Endothelial cell of umbilical vein (primary cell): ENCODE measurements around the gene PARP6. TPM values are rescaled to one million over a fixed set of nuclear protein-coding genes. Genes with fewer than 3 reads are reported as not detected.

Source experiments
- BruUV-seq: library from RNA; stranded (reverse); fragments of 400-500 nt; replicated peaks from 2 replicates; lab custom pipeline; 2021; lab: Mats Ljungman, UMichigan
- CTCF ChIA-PET: fragments of 300-600, 350-600 bp; sonication (Branson Sonifier 250); formaldehyde crosslinking; loops from one replicate; lab custom pipeline; 2021; ENCODE audit warnings: antibody characterized with exemption, inconsistent platforms; lab: Charles Lee
- POLR2A ChIA-PET: fragments of 300-600, 350-600 bp; sonication (Branson Sonifier 250); formaldehyde crosslinking; loops from one replicate; lab custom pipeline; 2021; ENCODE audit warnings: antibody characterized with exemption, inconsistent platforms; lab: Charles Lee
- DNase-seq: peaks from one replicate; pipeline ENCODE4 v3.0.0-alpha.2; 2011; ENCODE audit warnings: low read depth, low spot score
- FAIRE-seq: peaks from 2 replicates; lab custom pipeline; 2011; peaks lifted over from hg19 to GRCh38; lab: Jason Lieb, UNC
- H2AFZ ChIP-seq: 2 replicates; pipeline ENCODE4 v1.6.0; 2012; ENCODE audit warnings: low read depth, low read length, control low read depth, inconsistent platforms
- H3K27ac ChIP-seq: 2 replicates; pipeline ENCODE4 v1.5.1; 2011; ENCODE audit warnings: low read depth, mild to moderate bottlenecking, control low read depth, low read length, moderate library complexity; ENCODE audit not compliant: insufficient read depth
- H3K27me3 ChIP-seq, 2 experiments: 2 replicates each; pipeline versions ENCODE4 v1.6.0 to v1.6.1; 2011; ENCODE audit warnings: low read length in 2 of 2, mixed read lengths in 1 of 2; ENCODE audit not compliant: control insufficient read depth in 2 of 2, insufficient read depth in 2 of 2
- H3K36me3 ChIP-seq, 2 experiments: 2 replicates in 1 of 2; 3 replicates in 1 of 2; pipeline ENCODE4 v1.5.1; 2011; ENCODE audit warnings: low read length in 2 of 2, mild to moderate bottlenecking in 1 of 2, moderate library complexity in 1 of 2; ENCODE audit not compliant: control insufficient read depth in 2 of 2, insufficient read depth in 2 of 2; ENCODE audit errors: extremely low read depth in 1 of 2
- H3K4me1 ChIP-seq: 3 replicates; pipeline ENCODE4 v1.5.1; 2011; ENCODE audit warnings: mild to moderate bottlenecking, low read length; ENCODE audit not compliant: control insufficient read depth, insufficient read depth; ENCODE audit errors: extremely low read depth
- H3K4me2 ChIP-seq: 2 replicates; pipeline ENCODE4 v1.6.1; 2011; ENCODE audit warnings: low read length, control low read depth, mixed read lengths; ENCODE audit not compliant: insufficient read depth
- H3K4me3 ChIP-seq, 3 experiments: fragments of 200-600 bp in 1 of 3; sonication (generic), shearing (Covaris generic) in 1 of 3; replicated peaks in 1 of 3; 2 replicates each; pipeline ENCODE4 v1.5.1; 2011 to 2016; ENCODE audit warnings: control low read depth in 3 of 3, low read length in 3 of 3, mild to moderate bottlenecking in 2 of 3, inconsistent platforms in 1 of 3, low read depth in 1 of 3, moderate library complexity in 1 of 3; ENCODE audit not compliant: insufficient read depth in 1 of 3
- H3K79me2 ChIP-seq: 2 replicates; pipeline ENCODE4 v1.6.0; 2012; ENCODE audit warnings: low read length, inconsistent platforms; ENCODE audit not compliant: control insufficient read depth, insufficient read depth
- H3K9ac ChIP-seq: replicated peaks from 2 replicates; pipeline ENCODE3; 2011; ENCODE audit warnings: low read length, control low read depth; ENCODE audit not compliant: insufficient read depth; ENCODE audit errors: extremely low read depth
- H3K9me1 ChIP-seq: replicated peaks from 3 replicates; pipeline ENCODE4 v1.6.0; 2011; ENCODE audit warnings: mild to moderate bottlenecking, low read length; ENCODE audit not compliant: control insufficient read depth, insufficient read depth; ENCODE audit errors: extremely low read depth
- H3K9me3 ChIP-seq: replicated peaks from 2 replicates; pipeline ENCODE4 v1.5.1; 2012; ENCODE audit warnings: low read length, inconsistent platforms; ENCODE audit not compliant: control insufficient read depth, insufficient read depth
- H4K20me1 ChIP-seq: replicated peaks from 2 replicates; pipeline ENCODE3; 2011; ENCODE audit warnings: mild to moderate bottlenecking, low read length; ENCODE audit not compliant: control insufficient read depth, insufficient read depth; ENCODE audit errors: extremely low read depth
- CTCF ChIP-seq, 2 donors: IDR thresholded peaks; 1 replicate in 1 of 2; 2 replicates in 1 of 2; pipeline ENCODE4 v1.5.1; 2011; ENCODE audit warnings: low read length in 2 of 2, mild to moderate bottlenecking in 2 of 2, moderate library complexity in 2 of 2, control low read depth in 1 of 2, inconsistent platforms in 1 of 2, low read depth in 1 of 2; ENCODE audit not compliant: insufficient read depth in 1 of 2; ENCODE audit errors: extremely low read depth in 1 of 2
- EZH2 ChIP-seq: IDR thresholded peaks from 2 replicates; pipeline ENCODE4 v1.6.1; 2012; ENCODE audit warnings: borderline replicate concordance, low read depth, mild to moderate bottlenecking, moderate library complexity, low read length, inconsistent platforms; ENCODE audit not compliant: severe bottlenecking
- FOS ChIP-seq: IDR thresholded peaks from 2 replicates; pipeline ENCODE4 v1.6.1; 2011; ENCODE audit warnings: mild to moderate bottlenecking, low read length, moderate library complexity, borderline replicate concordance; ENCODE audit not compliant: insufficient read depth
- GATA2 ChIP-seq: IDR thresholded peaks from 2 replicates; pipeline ENCODE4 v1.7.0; 2011; ENCODE audit warnings: low read depth, mild to moderate bottlenecking, moderate library complexity, mixed read lengths, low read length; ENCODE audit not compliant: insufficient read length, insufficient read depth
- JUN ChIP-seq: IDR thresholded peaks from 2 replicates; pipeline ENCODE4 v1.6.1; 2011; ENCODE audit warnings: borderline replicate concordance, low read depth; ENCODE audit not compliant: insufficient read length, insufficient read depth
- MAX ChIP-seq: IDR thresholded peaks from 2 replicates; pipeline ENCODE4 v1.6.1; 2011; ENCODE audit not compliant: insufficient read depth, insufficient read length
- MYC ChIP-seq: IDR thresholded peaks from one replicate; pipeline ENCODE4 v1.6.1; 2011; ENCODE audit warnings: mild to moderate bottlenecking, low read depth, low read length
- POLR2A ChIP-seq: IDR thresholded peaks from 2 replicates; pipeline ENCODE4 v1.6.1; 2012; ENCODE audit warnings: low read depth, mild to moderate bottlenecking, control low read depth, low read length
- POLR2AphosphoS5 ChIP-seq: IDR thresholded peaks from 2 replicates; pipeline ENCODE4 v1.6.1; 2012; ENCODE audit warnings: low read depth, mild to moderate bottlenecking, control low read depth, low read length, moderate library complexity; ENCODE audit not compliant: insufficient read depth
- dilution Hi-C: fragments of 300-500 bp; cut with MboI; formaldehyde crosslinking; loops from one replicate; pipeline ENCODE4 v1.15.0; 2019; ENCODE audit warnings: low sequenced_read_pairs; ENCODE audit not compliant: extremely low pct_ligation_motif_present
- intact Hi-C: fragments of 100-400 bp; cut with micrococcal nuclease; formaldehyde crosslinking; loops from one replicate; pipeline ENCODE4 v1.10.0; 2022
- polyA plus RNA-seq, 4 experiments: library from polyadenylated mRNA; depleted of rRNA in 3 of 4; stranded (reverse) in 3 of 4; unstranded in 1 of 4; fragments of >200 nt; gene quantifications; 2 replicates each; pipeline versions ENCODE4 v1.2.1 to v1.2.3, GENCODE V29; 2011 to 2012; ENCODE audit warnings: missing spikeins in 1 of 4
- total RNA-seq: library from RNA; stranded (reverse); gene quantifications from 2 replicates; pipeline ENCODE4 v1.2.3, GENCODE V29; 2021

Gene PARP6
- total and polyA plus RNA-seq, 2 donors (not counting 3 experiments of a cell fraction or from before 2014, with no cell fraction given) = 41.1 to 53.3 TPM

- POLR2A ChIA-PET = no interaction called here
- no peak for FAIRE-seq
- BruUV-seq = no TSS peak
Measured at GRCh38 chr15:72195101-72195511, 77.2 kb downstream of the PARP6 start.

GRCh38 chr15:72193836-72194396, 78.4 kb downstream of the PARP6 start:
- Histone ChIP-seq H3K79me2 (no peaks in the 10 kb centered on the region), H3K4me3 (no peak overlapping the region), H3K9me1 (no peaks in the 10 kb centered on the region), H2AFZ (no peak overlapping the region), H4K20me1 (no peaks in the 10 kb centered on the region), H3K4me1 (no peaks in the 10 kb centered on the region), H3K27me3 (peaks cover 6 to 14% of the 10 kb centered on the region in 2 experiments), H3K27ac (no peak overlapping the region), H3K9ac (no peak overlapping the region), H3K36me3 (peaks cover 3% of the 10 kb centered on the region in 2 experiments), H3K9me3 (no peaks in the 10 kb centered on the region), H3K4me2 (no peak overlapping the region)
- dilution Hi-C loops (no loop called here), intact Hi-C loops (no loop called here)
- CTCF ChIA-PET = interaction anchor here (0.6 kb wide), 1 partner anchor 38 kb away, joined by 3 read pairs; no protein-coding TSS in a partner anchor
- no peak for DNase-seq
- TF ChIP-seq FOS = no peak
- TF ChIP-seq POLR2AphosphoS5 = no peak
- no peak for TF ChIP-seq GATA2
- no peak for TF ChIP-seq MYC
- TF ChIP-seq MAX = no peak
- no peak for TF ChIP-seq JUN
- TF ChIP-seq CTCF (IDR thresholded peaks at IDR 0.05; ENCODE audit: extremely low read depth in 1 of 2, insufficient read depth in 1 of 2, low read depth in 1 of 2, low read length in 2 of 2) = no peak
- no peak for TF ChIP-seq EZH2
- no peak for TF ChIP-seq POLR2A
- no peak for FAIRE-seq
- BruUV-seq = no TSS peak
- POLR2A ChIA-PET = no interaction called here

More at GRCh38 chr15:72195101-72195511, 77.2 kb downstream of the PARP6 start:
- TF ChIP-seq POLR2AphosphoS5 = no peak
- peaks cover 5 to 9% of the 10 kb centered on the region in 2 experiments for H3K36me3 ChIP-seq
- no peaks in the 10 kb centered on the region for H4K20me1 ChIP-seq
- H3K4me2 ChIP-seq = no peak overlapping the region
- no peaks in the 10 kb centered on the region for H3K79me2 ChIP-seq
- CTCF ChIA-PET = interaction anchor here (1.0 to 1.4 kb wide), 3 partner anchors 13 to 76 kb away, joined by 3 read pairs; no protein-coding TSS in a partner anchor
- H3K4me1 ChIP-seq = no peaks in the 10 kb centered on the region
- H3K27ac ChIP-seq = no peak overlapping the region
- H3K9me3 ChIP-seq = no peaks in the 10 kb centered on the region
- intact Hi-C loops = no loop called here
- DNase-seq = no peak
- H3K9ac ChIP-seq = no peak overlapping the region
- peaks cover 6 to 14% of the 10 kb centered on the region in 2 experiments for H3K27me3 ChIP-seq
- no peak overlapping the region for H3K4me3 ChIP-seq
- H3K9me1 ChIP-seq = no peaks in the 10 kb centered on the region
- no peak overlapping the region for H2AFZ ChIP-seq
- dilution Hi-C loops = no loop called here
